Kidney (tissue), 22 donors: Measurements from ENCODE around the gene GOLGA8A. TPM values are rescaled to one million over a fixed set of nuclear protein-coding genes. Genes with fewer than 3 reads are reported as not detected.

Experiments used
- DNase-seq, 5 donors: peaks; one replicate each; pipeline ENCODE4 v3.0.0-alpha.2; 2013 to 2020
- FAIRE-seq: peaks from 2 replicates; lab custom pipeline; 2012; peaks lifted over from hg19 to GRCh38; lab: Jason Lieb, UNC
- H3K27ac ChIP-seq, 2 donors: one replicate each; pipeline ENCODE4 v1.7.0; 2013; ENCODE audit warnings: low read depth in 2 of 2, low read length in 2 of 2, inconsistent platforms in 1 of 2
- H3K27me3 ChIP-seq: one replicate; pipeline ENCODE4 v1.7.1; 2013; ENCODE audit warnings: low read length, inconsistent platforms; ENCODE audit not compliant: control insufficient read depth, insufficient read depth
- H3K36me3 ChIP-seq, 3 donors: one replicate each; pipeline versions ENCODE4 v1.7.0 to v1.7.1; 2013; ENCODE audit warnings: low read length in 3 of 3, control low read depth in 1 of 3, inconsistent platforms in 1 of 3; ENCODE audit not compliant: insufficient read depth in 3 of 3, control insufficient read depth in 2 of 3
- H3K4me1 ChIP-seq, 3 donors: one replicate each; pipeline versions ENCODE4 v1.7.0 to v1.7.1; 2013; ENCODE audit warnings: low read length in 3 of 3, inconsistent platforms in 1 of 3, low read depth in 1 of 3; ENCODE audit not compliant: control insufficient read depth in 2 of 3, insufficient read depth in 2 of 3
- H3K4me3 ChIP-seq, 3 donors: one replicate each; pipeline versions ENCODE4 v1.7.0 to v1.8.1; 2013; ENCODE audit warnings: low read length in 3 of 3, control low read depth in 1 of 3, inconsistent platforms in 1 of 3
- H3K9ac ChIP-seq, 3 donors: one replicate each; pipeline versions ENCODE4 v1.7.0 to v1.7.1; 2013; ENCODE audit warnings: low read length in 3 of 3, control low read depth in 1 of 3, inconsistent platforms in 1 of 3
- H3K9me3 ChIP-seq, 3 donors: one replicate each; pipeline versions ENCODE4 v1.7.0 to v1.7.1; 2013; ENCODE audit warnings: low read length in 3 of 3, control low read depth in 1 of 3, inconsistent platforms in 1 of 3; ENCODE audit not compliant: control insufficient read depth in 2 of 3, insufficient read depth in 1 of 3
- CTCF ChIP-seq: IDR thresholded peaks from 3 replicates; pipeline ENCODE4 v1.5.1; 2012; ENCODE audit warnings: mild to moderate bottlenecking, moderate library complexity, borderline replicate concordance; ENCODE audit not compliant: insufficient read depth; ENCODE audit errors: extremely low read depth
- intact Hi-C: fragments of 100-400 bp; cut with DNase I; formaldehyde crosslinking; loops from one replicate; pipeline ENCODE4 v1.11.1; 2022
- long read RNA-seq, 10 donors: library from polyadenylated mRNA in 1 of 10; unstranded in 1 of 10; transcript quantifications; one replicate each; pipeline ENCODE4 v2.0.0 and lab custom pipeline, GENCODE V29; 2021 to 2026
- polyA plus RNA-seq: library from polyadenylated mRNA; stranded (reverse); fragments of 350-450 nt; fragmentation: Illumina TruSeq; extraction: RNeasy Lipid Tissue Mini Kit (QIAGEN cat#74804); gene quantifications from one replicate; pipeline ENCODE4 v1.2.3, GENCODE V29; 2014; ENCODE audit warnings: low read depth, low replicate concordance; ENCODE audit not compliant: insufficient read depth
- total RNA-seq: library from RNA; stranded (reverse); fragmentation: NEBNext Ultra II Directional; extraction: Animal tissue kit (Norgen Biotek cat#: 25700); gene quantifications from one replicate; pipeline ENCODE4 v1.2.1, GENCODE V29; 2021
- donor health status: control.
- donor health status: control.
- donor health status: control.
- donor health status: control.
- donor health status: control.
- donor health status: DM: yes; HTN: yes; CAD: no.
- donor health status: Normal renal cell carcinoma (clear cell type).

Gene GOLGA8A
- total RNA-seq (36.1 TPM), polyA plus RNA-seq (18.8 TPM)
- long read RNA-seq, donor 1, partial matches to known transcripts = 0 of 2 reads
- long read RNA-seq, donor 1, other reads (novel, unspliced or antisense) = 0 of 2 reads
- long read RNA-seq, donor 2, partial matches to known transcripts = 28 of 30 reads
- long read RNA-seq, donor 2, other reads (novel, unspliced or antisense) = 0 of 30 reads
- long read RNA-seq, donor 3, partial matches to known transcripts = 5 of 6 reads
- long read RNA-seq, donor 3, other reads (novel, unspliced or antisense) = 0 of 6 reads
- long read RNA-seq, donor 4, partial matches to known transcripts = 0 of 1 reads
- long read RNA-seq, donor 4, other reads (novel, unspliced or antisense) = 0 of 1 reads
- long read RNA-seq, donor 5 = 0 reads
- long read RNA-seq, donor 6 = 0 reads
- long read RNA-seq, donor 7, partial matches to known transcripts = 30 of 42 reads
- long read RNA-seq, donor 7, other reads (novel, unspliced or antisense) = 12 of 42 reads
- long read RNA-seq, donor 8 = 0 reads
- long read RNA-seq, donor 9 = 0 reads
- long read RNA-seq, donor 10 = 0 reads

GRCh38 chr15:34437687-34438086 is at the start of gene GOLGA8A:
Gene GOLGA8A, minus strand, starts transcription at chr15:34437808. Its CDS starts 48,117 bp downstream, at chr15:34389691.
- Histone ChIP-seq H3K4me1 (no peaks in the 10 kb centered on the region), H3K36me3 (no peaks in the 10 kb centered on the region), H3K4me3 (peak within 1 kb of the TSS; percentile 24 to 39 (median 34)), H3K27me3 (no peaks in the 10 kb centered on the region), H3K9me3 (no peaks in the 10 kb centered on the region), H3K27ac (no peak within 1 kb of the TSS), H3K9ac (peak within 1 kb of the TSS in 1 of 3 donors; percentile 12)
- intact Hi-C loops = no loop called here
- TF ChIP-seq CTCF = no peak
- peak; percentile 67 to 86 (median 85) for DNase-seq
- no peak for FAIRE-seq

GRCh38 chr15:34483644-34484043 is 46.0 kb upstream of the GOLGA8A start:
- intact Hi-C loops = no loop called here

GRCh38 chr15:34481370-34481769 is 43.8 kb upstream of the GOLGA8A start:
- Histone ChIP-seq H3K9ac (no peak overlapping the region), H3K4me1 (no peaks in the 10 kb centered on the region), H3K36me3 (no peaks in the 10 kb centered on the region), H3K27ac (no peak overlapping the region), H3K4me3 (no peak overlapping the region), H3K27me3 (no peaks in the 10 kb centered on the region), H3K9me3 (no peaks in the 10 kb centered on the region)
- TF ChIP-seq CTCF = no peak
- FAIRE-seq (no peak), DNase-seq (no peak)
- intact Hi-C loops = no loop called here

More at GRCh38 chr15:34483644-34484043, 46.0 kb upstream of the GOLGA8A start:
- Histone ChIP-seq H3K4me3 (no peak overlapping the region), H3K27ac (no peak overlapping the region), H3K4me1 (no peaks in the 10 kb centered on the region), H3K9me3 (no peaks in the 10 kb centered on the region), H3K27me3 (no peaks in the 10 kb centered on the region), H3K36me3 (no peaks in the 10 kb centered on the region), H3K9ac (no peak overlapping the region)
- TF ChIP-seq CTCF = no peak
- DNase-seq = no peak
- no peak for FAIRE-seq
